ENCODE data around the gene DEFB132. TPM values are rescaled to one million over a fixed set of nuclear protein-coding genes. Genes with fewer than 3 reads are reported as not detected.

Gene DEFB132
- total RNA-seq: not detected in 2 replicates

GRCh38 chr20:257419-257818 is at the start of gene DEFB132:
TSS of gene DEFB132 (plus strand) at chr20:257724. CDS start at chr20:257779, 55 bp downstream.

DNA sequence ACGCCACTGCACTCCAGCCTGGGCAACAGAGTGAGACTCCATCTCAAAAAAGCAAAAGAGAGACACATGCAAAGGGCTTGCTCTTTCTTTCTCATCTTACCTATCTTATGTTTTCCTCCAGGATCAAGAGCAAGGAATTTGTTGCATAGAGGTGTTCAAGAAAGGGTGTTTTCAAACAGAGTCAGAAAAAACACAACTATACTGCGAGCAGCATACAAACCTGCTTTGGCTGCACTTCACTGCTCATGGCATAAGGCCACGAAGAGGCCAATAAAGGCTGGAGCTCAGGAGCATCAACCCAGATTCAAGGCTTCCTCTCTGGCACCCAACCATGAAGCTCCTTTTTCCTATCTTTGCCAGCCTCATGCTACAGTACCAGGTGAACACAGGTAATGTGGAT is 30.6 kb upstream of the DEFB132 start, which contains the start of gene DEFB129:
TSS of gene DEFB129 (plus strand) at position 301 of the 400 bp plus-strand sequence. CDS start at position 332, 31 bp downstream.

DNA sequence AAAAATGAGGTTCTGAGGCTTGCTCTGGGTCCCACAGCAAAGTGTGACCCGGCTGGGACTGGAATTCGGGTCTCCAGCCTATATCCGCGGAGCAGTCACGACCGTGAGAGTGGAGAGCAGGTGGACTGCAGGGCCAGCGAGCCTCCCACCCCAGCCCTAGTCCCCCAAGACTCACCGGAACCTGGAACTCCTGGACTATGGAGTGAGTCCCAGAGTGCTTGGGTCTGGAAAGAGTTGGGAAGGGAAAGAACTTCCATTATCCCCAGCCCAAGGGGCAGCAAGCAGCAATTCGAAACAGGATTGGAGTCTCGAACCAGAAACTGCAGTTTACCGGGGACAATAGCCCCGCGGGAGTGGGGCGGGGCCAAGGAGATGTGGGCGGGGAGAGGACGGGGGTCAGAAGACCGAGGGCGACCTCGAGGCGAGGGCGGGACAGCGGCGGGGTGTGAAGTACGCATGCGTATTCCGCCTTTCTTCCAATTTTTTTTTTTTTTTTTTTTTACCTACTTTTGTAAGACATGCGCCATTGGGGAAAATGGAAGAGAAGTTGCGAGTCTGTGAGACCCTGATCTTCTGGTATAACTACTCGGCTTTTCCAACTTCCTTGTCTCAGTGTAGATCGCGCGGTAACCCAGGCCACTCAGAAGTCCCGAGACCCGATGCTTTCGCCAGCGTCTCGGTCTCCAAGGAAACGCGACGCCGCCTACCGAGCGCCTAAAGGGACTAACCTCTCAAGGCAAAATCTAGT is 32.7 kb downstream of the DEFB132 start, which contains the start of gene C20orf96:
TSS of gene C20orf96 (minus strand) at position 667 of the 748 bp plus-strand sequence. CDS start at position 527, 140 bp downstream.

GRCh38 chr20:297098-297924 is 39.8 kb downstream of the DEFB132 start, which contains the start of gene ZCCHC3:
TSS of gene ZCCHC3 (plus strand) at chr20:297570. CDS start at chr20:297587, 17 bp downstream.

Other genes starting within 250 kb of the DEFB132 start
- not detected in 2 replicates for gene DEFB125, start 170.1 kb upstream of the DEFB132 start, total RNA-seq
- not detected in 2 replicates for gene DEFB126, start 115.1 kb upstream of the DEFB132 start, total RNA-seq
- not detected in 2 replicates for gene DEFB127, start 100.3 kb upstream of the DEFB132 start, total RNA-seq
- gene DEFB128, start 68.0 kb upstream of the DEFB132 start, total RNA-seq: not detected in 2 replicates
- gene DEFB129, start 30.5 kb upstream of the DEFB132 start, total RNA-seq: not detected in 2 replicates
- gene C20orf96, start 33.0 kb downstream of the DEFB132 start, total RNA-seq: 3.6 and 4.2 TPM in 2 replicates
- gene ZCCHC3, start 39.8 kb downstream of the DEFB132 start, total RNA-seq: 13.4 and 14.6 TPM in 2 replicates
- gene SOX12, start 67.8 kb downstream of the DEFB132 start, total RNA-seq: 3.6 and 5.1 TPM in 2 replicates
- gene NRSN2, start 89.4 kb downstream of the DEFB132 start, total RNA-seq: 13.6 and 22.8 TPM in 2 replicates
- gene TRIB3, start 123.0 kb downstream of the DEFB132 start, total RNA-seq: 30.4 and 36.3 TPM in 2 replicates
- 57.3 and 88.6 TPM in 2 replicates for gene RBCK1, start 150.6 kb downstream of the DEFB132 start, total RNA-seq
- gene TBC1D20, start 204.8 kb downstream of the DEFB132 start, total RNA-seq: 14.2 and 36.6 TPM in 2 replicates